CD8-positive, alpha-beta memory T cell (primary cell): ENCODE results near the gene MIB2. TPM values are rescaled to one million over a fixed set of nuclear protein-coding genes. Genes with fewer than 3 reads are reported as not detected.

Source experiments
- CTCF ChIA-PET: fragments of 350-600 bp; sonication (Branson Sonifier 250); formaldehyde crosslinking; loops from one replicate; lab custom pipeline; 2021; ENCODE audit warnings: antibody characterized with exemption; lab: Charles Lee
- POLR2A ChIA-PET: fragments of 350-600 bp; sonication (Branson Sonifier 250); formaldehyde crosslinking; loops from one replicate; lab custom pipeline; 2021; ENCODE audit warnings: antibody characterized with exemption; lab: Charles Lee
- DNase-seq, 5 donors: peaks; one replicate each; pipeline versions ENCODE4 v3.0.0 to v3.0.0-alpha.2; 2020 to 2022; ENCODE audit warnings: mixed read lengths in 1 of 5
- H3K27ac ChIP-seq: one replicate; pipeline ENCODE4 v1.7.0; 2013; ENCODE audit warnings: low read depth, mild to moderate bottlenecking, low read length, moderate library complexity
- H3K27me3 ChIP-seq: 2 replicates; pipeline ENCODE4 v1.7.0; 2013; ENCODE audit warnings: low read length, mild to moderate bottlenecking; ENCODE audit not compliant: insufficient read depth, poor library complexity, severe bottlenecking
- H3K36me3 ChIP-seq: 2 replicates; pipeline ENCODE4 v1.7.0; 2013; ENCODE audit warnings: mild to moderate bottlenecking, low read length, moderate library complexity; ENCODE audit not compliant: insufficient read depth
- H3K4me1 ChIP-seq: 2 replicates; pipeline ENCODE4 v1.7.0; 2013; ENCODE audit warnings: mild to moderate bottlenecking, low read length, moderate library complexity; ENCODE audit not compliant: insufficient read depth
- H3K4me3 ChIP-seq: 2 replicates; pipeline ENCODE4 v1.7.0; 2013; ENCODE audit warnings: mild to moderate bottlenecking, low read length
- H3K9me3 ChIP-seq: 2 replicates; pipeline ENCODE4 v1.7.0; 2013; ENCODE audit warnings: mild to moderate bottlenecking, low read length
- H3K27ac Mint-ChIP-seq, 8 donors: one replicate each; pipeline ENCODE4 v1.8.0; 2020 to 2021; ENCODE audit warnings: mixed read lengths in 8 of 8, mild to moderate bottlenecking in 6 of 8, inconsistent platforms in 3 of 8, moderate library complexity in 3 of 8
- H3K27me3 Mint-ChIP-seq, 2 donors: one replicate each; pipeline ENCODE4 v1.8.0; 2020 to 2021; ENCODE audit warnings: mixed read lengths in 2 of 2, mild to moderate bottlenecking in 1 of 2, moderate library complexity in 1 of 2
- H3K36me3 Mint-ChIP-seq, 3 donors: one replicate each; pipeline ENCODE4 v1.8.0; 2020 to 2021; ENCODE audit warnings: mixed read lengths in 3 of 3, inconsistent platforms in 1 of 3, mild to moderate bottlenecking in 1 of 3
- H3K4me1 Mint-ChIP-seq, 3 donors: one replicate each; pipeline ENCODE4 v1.8.0; 2020 to 2021; ENCODE audit warnings: mixed read lengths in 3 of 3, inconsistent platforms in 1 of 3, mild to moderate bottlenecking in 1 of 3
- H3K4me3 Mint-ChIP-seq, 7 donors: one replicate each; pipeline ENCODE4 v1.8.0; 2020 to 2021; ENCODE audit warnings: mixed read lengths in 7 of 7, mild to moderate bottlenecking in 6 of 7, moderate library complexity in 4 of 7, inconsistent platforms in 2 of 7
- H3K9me3 Mint-ChIP-seq, 5 donors: one replicate each; pipeline ENCODE4 v1.8.0; 2020 to 2022; ENCODE audit warnings: mixed read lengths in 5 of 5, mild to moderate bottlenecking in 3 of 5, moderate library complexity in 2 of 5, inconsistent platforms in 1 of 5
- polyA plus RNA-seq: library from polyadenylated mRNA; unstranded; fragments of 300-500 nt; fragmentation: Illumina TruSeq; gene quantifications from one replicate; pipeline ENCODE4 v1.2.3, GENCODE V29; 2021
- total RNA-seq, 2 experiments: library from RNA; stranded (reverse); gene quantifications; one replicate each; pipeline ENCODE4 v1.2.3, GENCODE V29; 2021

MIB2 gene
- total and polyA plus RNA-seq, 3 experiments from 2014 or later, result 40.4 to 46.6 (median 45.7) TPM

- H3K27me3 Mint-ChIP-seq, result peaks cover 12 to 16% of the 10 kb centered on the region in 2 donors
- Histone ChIP-seq H3K27ac (no peak overlapping the region), H3K4me3 (no peak overlapping the region), H3K27me3 (no peaks in the 10 kb centered on the region), H3K9me3 (no peaks in the 10 kb centered on the region), H3K36me3 (no peaks in the 10 kb centered on the region), H3K4me1 (peaks cover 17% of the 10 kb centered on the region)
- ChIA-PET CTCF (interaction anchor here (2.5 kb wide), 1 partner anchor 37 kb away, joined by 6 read pairs; the partner anchor contains the start of gene MIB2), POLR2A (interaction anchor here (1.1 kb wide), 1 partner anchor 38 kb away, joined by 3 read pairs; no protein-coding TSS in a partner anchor)
- peaks cover 0 to 13% (median 0%) of the 10 kb centered on the region in 3 donors for H3K36me3 Mint-ChIP-seq
- no peak for DNase-seq
- H3K27ac Mint-ChIP-seq, result peak overlapping the region in 1 of 8 donors; percentile 67
- peaks cover 11 to 26% (median 19%) of the 10 kb centered on the region in 3 donors for H3K4me1 Mint-ChIP-seq
- peaks cover 0 to 3% (median 0%) of the 10 kb centered on the region in 5 donors for H3K9me3 Mint-ChIP-seq
- H3K4me3 Mint-ChIP-seq, result no peak overlapping the region
These were observed 37.8 kb upstream of the MIB2 start for GRCh38 chr1:1577367-1578011.

GRCh38 chr1:1578371-1578940 lies 36.8 kb upstream of the MIB2 start:
- Mint-ChIP-seq H3K27ac (peak overlapping the region in 1 of 8 donors; percentile 67), H3K4me3 (peak overlapping the region in 1 of 7 donors; percentile 13), H3K9me3 (peaks cover 0 to 3% (median 0%) of the 10 kb centered on the region in 5 donors), H3K4me1 (peaks cover 9 to 18% (median 16%) of the 10 kb centered on the region in 3 donors), H3K27me3 (peaks cover 12 to 24% of the 10 kb centered on the region in 2 donors), H3K36me3 (peaks cover 0 to 11% (median 0%) of the 10 kb centered on the region in 3 donors)
- no peaks in the 10 kb centered on the region for H3K36me3 ChIP-seq
- H3K9me3 ChIP-seq, result no peaks in the 10 kb centered on the region
- H3K4me1 ChIP-seq, result peaks cover 7% of the 10 kb centered on the region
- ChIA-PET CTCF (interaction anchor here (0.8 to 2.5 kb wide), 2 partner anchors 10 to 36 kb away, joined by 3 to 6 read pairs; partner anchors contain the start of gene MIB2), POLR2A (interaction anchor here (1.1 kb wide), 1 partner anchor 37 kb away, joined by 3 read pairs; no protein-coding TSS in a partner anchor)
- no peak for DNase-seq
- H3K27me3 ChIP-seq, result no peaks in the 10 kb centered on the region
- H3K27ac ChIP-seq, result no peak overlapping the region
- H3K4me3 ChIP-seq, result no peak overlapping the region

GRCh38 chr1:1582585-1583346 lies 32.5 kb upstream of the MIB2 start:
- Histone ChIP-seq H3K36me3 (no peaks in the 10 kb centered on the region), H3K27ac (no peak overlapping the region), H3K4me3 (no peak overlapping the region), H3K4me1 (no peaks in the 10 kb centered on the region), H3K9me3 (no peaks in the 10 kb centered on the region), H3K27me3 (no peaks in the 10 kb centered on the region)
- ChIA-PET CTCF (interaction anchor here (1.3 kb wide), 1 partner anchor 16 kb away, joined by 3 read pairs; no protein-coding TSS in a partner anchor), POLR2A (interaction anchor here (0.5 kb wide), 1 partner anchor 17 kb away, joined by 3 read pairs; no protein-coding TSS in a partner anchor)
- DNase-seq, result no peak
- peaks cover 5 to 34% of the 10 kb centered on the region in 2 donors for H3K27me3 Mint-ChIP-seq
- no peaks in the 10 kb centered on the region for H3K4me1 Mint-ChIP-seq
- no peak overlapping the region for H3K4me3 Mint-ChIP-seq
- no peaks in the 10 kb centered on the region for H3K9me3 Mint-ChIP-seq
- H3K27ac Mint-ChIP-seq, result no peak overlapping the region
- no peaks in the 10 kb centered on the region for H3K36me3 Mint-ChIP-seq

- ChIA-PET CTCF (interaction anchor here (1.3 kb wide), 1 partner anchor 15 kb away, joined by 3 read pairs; no protein-coding TSS in a partner anchor), POLR2A (interaction anchor here (0.5 kb wide), 1 partner anchor 17 kb away, joined by 3 read pairs; no protein-coding TSS in a partner anchor)
- Mint-ChIP-seq H3K27ac (peak overlapping the region in 1 of 8 donors; percentile 61), H3K4me1 (no peaks in the 10 kb centered on the region), H3K27me3 (peaks cover 7 to 36% of the 10 kb centered on the region in 2 donors), H3K4me3 (no peak overlapping the region), H3K9me3 (no peaks in the 10 kb centered on the region), H3K36me3 (no peaks in the 10 kb centered on the region)
- H3K4me3 ChIP-seq, result no peak overlapping the region
- H3K9me3 ChIP-seq, result no peaks in the 10 kb centered on the region
- DNase-seq, result no peak
- H3K4me1 ChIP-seq, result no peaks in the 10 kb centered on the region
- no peak overlapping the region for H3K27ac ChIP-seq
- H3K36me3 ChIP-seq, result no peaks in the 10 kb centered on the region
- H3K27me3 ChIP-seq, result no peaks in the 10 kb centered on the region
These were observed 31.8 kb upstream of the MIB2 start for GRCh38 chr1:1583347-1584010.

- Mint-ChIP-seq H3K4me1 (no peaks in the 10 kb centered on the region), H3K36me3 (no peaks in the 10 kb centered on the region), H3K27me3 (peaks cover 4 to 5% of the 10 kb centered on the region in 2 donors), H3K4me3 (no peak overlapping the region), H3K27ac (no peak overlapping the region), H3K9me3 (no peaks in the 10 kb centered on the region)
- H3K27me3 ChIP-seq, result no peaks in the 10 kb centered on the region
- no peaks in the 10 kb centered on the region for H3K36me3 ChIP-seq
- H3K4me1 ChIP-seq, result no peaks in the 10 kb centered on the region
- no peaks in the 10 kb centered on the region for H3K9me3 ChIP-seq
- ChIA-PET CTCF (no interaction called here), POLR2A (no interaction called here)
- no peak overlapping the region for H3K27ac ChIP-seq
- DNase-seq, result no peak
- no peak overlapping the region for H3K4me3 ChIP-seq
These were observed 23.8 kb upstream of the MIB2 start for GRCh38 chr1:1591452-1591851.

- H3K9me3 ChIP-seq, result no peaks in the 10 kb centered on the region
- peaks cover 0 to 9% of the 10 kb centered on the region in 2 donors for H3K27me3 Mint-ChIP-seq
- ChIA-PET CTCF (no interaction called here), POLR2A (no interaction called here)
- H3K9me3 Mint-ChIP-seq, result no peaks in the 10 kb centered on the region
- H3K36me3 Mint-ChIP-seq, result no peaks in the 10 kb centered on the region
- peaks cover 0 to 5% (median 0%) of the 10 kb centered on the region in 3 donors for H3K4me1 Mint-ChIP-seq
- no peak for DNase-seq
- no peak overlapping the region for H3K27ac ChIP-seq
- H3K4me3 ChIP-seq, result no peak overlapping the region
- no peaks in the 10 kb centered on the region for H3K27me3 ChIP-seq
- no peak overlapping the region for H3K4me3 Mint-ChIP-seq
- no peak overlapping the region for H3K27ac Mint-ChIP-seq
- no peaks in the 10 kb centered on the region for H3K36me3 ChIP-seq
- no peaks in the 10 kb centered on the region for H3K4me1 ChIP-seq
These were observed 21.3 kb upstream of the MIB2 start for GRCh38 chr1:1593834-1594601.

- peaks cover 0 to 6% (median 0%) of the 10 kb centered on the region in 3 donors for H3K4me1 Mint-ChIP-seq
- no peaks in the 10 kb centered on the region for H3K9me3 Mint-ChIP-seq
- Histone ChIP-seq H3K9me3 (no peaks in the 10 kb centered on the region), H3K4me1 (no peaks in the 10 kb centered on the region), H3K27ac (no peak overlapping the region), H3K4me3 (no peak overlapping the region), H3K36me3 (no peaks in the 10 kb centered on the region), H3K27me3 (no peaks in the 10 kb centered on the region)
- no peak overlapping the region for H3K4me3 Mint-ChIP-seq
- DNase-seq, result no peak
- no peaks in the 10 kb centered on the region for H3K36me3 Mint-ChIP-seq
- POLR2A ChIA-PET, result no interaction called here
- H3K27me3 Mint-ChIP-seq, result peaks cover 0 to 9% of the 10 kb centered on the region in 2 donors
- no peak overlapping the region for H3K27ac Mint-ChIP-seq
- CTCF ChIA-PET, result no interaction called here
These were observed 20.6 kb upstream of the MIB2 start for GRCh38 chr1:1594602-1595260.
